ENCODE measurements around the gene SCRT2. TPM values are rescaled to one million over a fixed set of nuclear protein-coding genes. Genes with fewer than 3 reads are reported as not detected.

The SCRT2 gene
- total and polyA plus RNA-seq, 2 experiments from 2014 or later = not detected

GRCh38 chr20:638579-638978, 37.0 kb downstream of the SCRT2 start:
- no peak overlapping the region for H2AFZ ChIP-seq
- no peak for DNase-seq
- H3K4me1 ChIP-seq (ENCODE audit: insufficient read depth) = no peaks in the 10 kb centered on the region

GRCh38 chr20:637559-637958, 38.0 kb downstream of the SCRT2 start:
- no peaks in the 10 kb centered on the region for H4K20me1 ChIP-seq (ENCODE audit: insufficient read depth)
- H2AFZ ChIP-seq = no peak overlapping the region
- H3K4me1 ChIP-seq (ENCODE audit: insufficient read depth) = no peaks in the 10 kb centered on the region
- TF ChIP-seq EZH2 (IDR thresholded peaks at IDR 0.05; ENCODE audit: insufficient read depth, poor library complexity, severe bottlenecking) (no peak), EZH2phosphoT487 (IDR thresholded peaks at IDR 0.05; ENCODE audit: insufficient read depth, low read depth) (no peak)
- H3K4me3 ChIP-seq = no peak overlapping the region
- H3K27me3 ChIP-seq (replicated peaks; ENCODE audit: insufficient read depth) = peaks cover 32% of the 10 kb centered on the region
- no peak overlapping the region for H3K27ac ChIP-seq
- no peaks in the 10 kb centered on the region for H3K36me3 ChIP-seq (ENCODE audit: low read depth)
- no peak overlapping the region for H3K9ac ChIP-seq
- no peaks in the 10 kb centered on the region for H3K79me2 ChIP-seq (ENCODE audit: insufficient read depth)
- 76 to 90% methylated on average over 2 of the region's 2 CpGs for WGBS, 2 experiments (ENCODE audit: low coverage in 1 of 2, low lambda C conversion rate in 2 of 2, missing lambda C conversion rate in 2 of 2)
- no peaks in the 10 kb centered on the region for H3K9me3 ChIP-seq (ENCODE audit: low read depth)
- H3F3A ChIP-seq (ENCODE audit: insufficient read depth) = no peaks in the 10 kb centered on the region
- no peak overlapping the region for H3K4me2 ChIP-seq (ENCODE audit: unreplicated experiment)
- no peaks in the 10 kb centered on the region for H3K9me2 ChIP-seq (ENCODE audit: insufficient read depth)
- no peak for DNase-seq
- in situ Hi-C loops (cut with MboI) = no loop called here

More at GRCh38 chr20:638579-638978, 37.0 kb downstream of the SCRT2 start:
- Histone ChIP-seq H3K36me3 (ENCODE audit: low read depth) (no peaks in the 10 kb centered on the region), H3K79me2 (ENCODE audit: insufficient read depth) (no peaks in the 10 kb centered on the region), H3K27ac (no peak overlapping the region), H3K9ac (no peak overlapping the region), H3K4me2 (ENCODE audit: unreplicated experiment) (no peak overlapping the region), H3K9me2 (ENCODE audit: insufficient read depth) (no peaks in the 10 kb centered on the region), H3K27me3 (replicated peaks; ENCODE audit: insufficient read depth) (peaks cover 27% of the 10 kb centered on the region; the same call in 1 of the 2 replicates), H3F3A (ENCODE audit: insufficient read depth) (no peaks in the 10 kb centered on the region), H4K20me1 (ENCODE audit: insufficient read depth) (no peaks in the 10 kb centered on the region), H3K9me3 (ENCODE audit: low read depth) (no peaks in the 10 kb centered on the region), H3K4me3 (no peak overlapping the region)
- TF ChIP-seq EZH2phosphoT487 (IDR thresholded peaks at IDR 0.05; ENCODE audit: insufficient read depth, low read depth) (no peak), EZH2 (IDR thresholded peaks at IDR 0.05; ENCODE audit: insufficient read depth, poor library complexity, severe bottlenecking) (no peak)
- WGBS, 2 experiments (ENCODE audit: low coverage in 1 of 2, low lambda C conversion rate in 2 of 2, missing lambda C conversion rate in 2 of 2) = 73 to 76% methylated on average over 1 of the region's 1 CpG
- in situ Hi-C loops (cut with MboI) = no loop called here

GRCh38 chr20:635893-636338, 39.7 kb downstream of the SCRT2 start:
- DNase-seq = no peak
- in situ Hi-C loops (cut with MboI) = no loop called here

GRCh38 chr20:635028-635892, 40.3 kb downstream of the SCRT2 start:
- H3K9ac ChIP-seq = no peak overlapping the region
- H3F3A ChIP-seq (ENCODE audit: insufficient read depth) = no peaks in the 10 kb centered on the region
- no peaks in the 10 kb centered on the region for H4K20me1 ChIP-seq (ENCODE audit: insufficient read depth)
- H2AFZ ChIP-seq = no peak overlapping the region
- H3K36me3 ChIP-seq (ENCODE audit: low read depth) = no peaks in the 10 kb centered on the region
- no peak overlapping the region for H3K4me3 ChIP-seq
- no peaks in the 10 kb centered on the region for H3K79me2 ChIP-seq (ENCODE audit: insufficient read depth)
- no peaks in the 10 kb centered on the region for H3K4me1 ChIP-seq (ENCODE audit: insufficient read depth)
- no peak for DNase-seq
- H3K9me3 ChIP-seq (ENCODE audit: low read depth) = no peaks in the 10 kb centered on the region
- no peak overlapping the region for H3K27ac ChIP-seq
- TF ChIP-seq EZH2 (IDR thresholded peaks at IDR 0.05; ENCODE audit: insufficient read depth, poor library complexity, severe bottlenecking) = no peak
- TF ChIP-seq EZH2phosphoT487 (IDR thresholded peaks at IDR 0.05; ENCODE audit: insufficient read depth, low read depth) = no peak
- in situ Hi-C loops (cut with MboI) = no loop called here
- H3K27me3 ChIP-seq (replicated peaks; ENCODE audit: insufficient read depth) = peaks cover 42% of the 10 kb centered on the region
- no peak overlapping the region for H3K4me2 ChIP-seq (ENCODE audit: unreplicated experiment)
- 15 to 20% methylated on average over 9 of the region's 9 CpGs for WGBS, 2 experiments (ENCODE audit: low coverage in 1 of 2, low lambda C conversion rate in 2 of 2, missing lambda C conversion rate in 2 of 2)
- no peaks in the 10 kb centered on the region for H3K9me2 ChIP-seq (ENCODE audit: insufficient read depth)

More at GRCh38 chr20:635893-636338, 39.7 kb downstream of the SCRT2 start:
- Histone ChIP-seq H3K27me3 (replicated peaks; ENCODE audit: insufficient read depth) (peaks cover 42% of the 10 kb centered on the region), H3K4me1 (ENCODE audit: insufficient read depth) (no peaks in the 10 kb centered on the region), H4K20me1 (ENCODE audit: insufficient read depth) (no peaks in the 10 kb centered on the region), H3K9me3 (ENCODE audit: low read depth) (no peaks in the 10 kb centered on the region), H3K4me3 (no peak overlapping the region), H3K79me2 (ENCODE audit: insufficient read depth) (no peaks in the 10 kb centered on the region), H3K4me2 (ENCODE audit: unreplicated experiment) (no peak overlapping the region), H3K27ac (no peak overlapping the region), H3K36me3 (ENCODE audit: low read depth) (no peaks in the 10 kb centered on the region), H2AFZ (no peak overlapping the region), H3K9me2 (ENCODE audit: insufficient read depth) (no peaks in the 10 kb centered on the region), H3F3A (ENCODE audit: insufficient read depth) (no peaks in the 10 kb centered on the region), H3K9ac (no peak overlapping the region)
- TF ChIP-seq EZH2 (IDR thresholded peaks at IDR 0.05; ENCODE audit: insufficient read depth, poor library complexity, severe bottlenecking) (no peak), EZH2phosphoT487 (IDR thresholded peaks at IDR 0.05; ENCODE audit: insufficient read depth, low read depth) (no peak)
- 19 to 25% methylated on average over 7 of the region's 7 CpGs for WGBS, 2 experiments (ENCODE audit: low coverage in 1 of 2, low lambda C conversion rate in 2 of 2, missing lambda C conversion rate in 2 of 2)

Data from GM23248 (cell line).